CD4-positive, alpha-beta T cell (primary cell): Measurements from ENCODE around the gene GRID1. TPM values are rescaled to one million over a fixed set of nuclear protein-coding genes. Genes with fewer than 3 reads are reported as not detected.

Source experiments
- ATAC-seq: fragments of 200-7000 bp; cut with Tn5 transposase; one replicate; pipeline ENCODE4 v1.10.0; 2022; ENCODE audit warnings: mild to moderate bottlenecking; ENCODE audit not compliant: poor library complexity
- CTCF ChIA-PET: fragments of 350-600 bp; sonication (Branson Sonifier 250); formaldehyde crosslinking; loops from one replicate; lab custom pipeline; 2021; ENCODE audit warnings: antibody characterized with exemption, inconsistent platforms; lab: Charles Lee
- POLR2A ChIA-PET: fragments of 350-600 bp; sonication (Branson Sonifier 250); formaldehyde crosslinking; loops from one replicate; lab custom pipeline; 2021; ENCODE audit warnings: antibody characterized with exemption, inconsistent platforms; lab: Charles Lee
- DNase-seq, 14 experiments: peaks; one replicate each; pipeline ENCODE4 v3.0.0-alpha.2; 2013 to 2020; ENCODE audit warnings: mixed read lengths in 2 of 14
- H3K27ac ChIP-seq, 2 donors: one replicate each; pipeline versions ENCODE4 v1.5.1 to v1.7.0; 2013; ENCODE audit warnings: low read length in 2 of 2, low read depth in 1 of 2, mild to moderate bottlenecking in 1 of 2
- H3K27me3 ChIP-seq, 2 experiments: 1 replicate in 1 of 2; 2 replicates in 1 of 2; pipeline versions ENCODE4 v1.6.1 to v1.7.0; 2013; ENCODE audit warnings: low read length in 2 of 2, control low read depth in 1 of 2, mild to moderate bottlenecking in 1 of 2, moderate library complexity in 1 of 2; ENCODE audit not compliant: insufficient read depth in 2 of 2, control insufficient read depth in 1 of 2
- H3K36me3 ChIP-seq: one replicate; pipeline ENCODE4 v1.6.1; 2013; ENCODE audit warnings: low read length, control low read depth; ENCODE audit not compliant: insufficient read depth
- H3K4me1 ChIP-seq: one replicate; pipeline ENCODE4 v1.6.1; 2013; ENCODE audit warnings: low read length, control low read depth; ENCODE audit not compliant: insufficient read depth
- H3K4me3 ChIP-seq: one replicate; pipeline ENCODE4 v1.5.1; 2013; ENCODE audit warnings: mild to moderate bottlenecking, low read length, moderate library complexity
- H3K9me3 ChIP-seq, 2 experiments: 1 replicate in 1 of 2; 2 replicates in 1 of 2; pipeline versions ENCODE4 v1.6.1 to v1.7.0; 2013; ENCODE audit warnings: low read length in 2 of 2, mild to moderate bottlenecking in 2 of 2, control low read depth in 1 of 2, moderate library complexity in 1 of 2; ENCODE audit not compliant: control insufficient read depth in 1 of 2, insufficient read depth in 1 of 2
- H3K27ac Mint-ChIP-seq: one replicate; pipeline ENCODE4 v1.8.0; 2020; ENCODE audit warnings: mixed read lengths
- H3K27me3 Mint-ChIP-seq: one replicate; pipeline ENCODE4 v1.8.0; 2021; ENCODE audit warnings: mixed read lengths
- H3K36me3 Mint-ChIP-seq: one replicate; pipeline ENCODE4 v1.8.0; 2021; ENCODE audit warnings: low read depth, mixed read lengths
- H3K4me1 Mint-ChIP-seq: one replicate; pipeline ENCODE4 v1.8.0; 2021; ENCODE audit warnings: low read depth, mixed read lengths
- H3K4me3 Mint-ChIP-seq: one replicate; pipeline ENCODE4 v1.8.0; 2020; ENCODE audit warnings: mild to moderate bottlenecking, mixed read lengths
- H3K9me3 Mint-ChIP-seq: one replicate; pipeline ENCODE4 v1.8.0; 2020; ENCODE audit warnings: mixed read lengths
- intact Hi-C, 2 experiments: fragments of 100-400 bp; cut with DNase I in 1 of 2; cut with micrococcal nuclease in 1 of 2; formaldehyde crosslinking; loops; one replicate each; pipeline versions ENCODE4 v1.15.1 to v1.9.0; 2023 to 2025; cut with DNase I, micrococcal nuclease
- total RNA-seq, 174 experiments: library from RNA in 2 of 174; stranded (reverse) in 2 of 174; gene quantifications; one replicate each; pipeline ENCODE4 v1.2.3 and lab custom pipeline; 2021 to 2026
- TF ChIP-seq, protein P1 (sequence below): fragments of 200-600 bp; IDR thresholded peaks from one replicate; pipeline ENCODE4 v1.8.0; 2022; ENCODE audit warnings: antibody characterized with exemption, mild to moderate bottlenecking

Gene GRID1
- total RNA-seq, 2 experiments from 2014 or later = not detected

- Mint-ChIP-seq H3K27me3 (peaks cover 17% of the 10 kb centered on the region), H3K4me1 (no peaks in the 10 kb centered on the region), H3K27ac (no peak overlapping the region), H3K4me3 (no peak overlapping the region), H3K36me3 (no peaks in the 10 kb centered on the region), H3K9me3 (no peaks in the 10 kb centered on the region)
- intact Hi-C loops = no loop called here
- ATAC-seq = no peak
- CTCF ChIA-PET = no interaction called here
- Histone ChIP-seq H3K36me3 (no peaks in the 10 kb centered on the region), H3K9me3 (peaks cover 0 to 10% of the 10 kb centered on the region in 2 experiments), H3K27me3 (no peaks in the 10 kb centered on the region), H3K4me1 (no peaks in the 10 kb centered on the region), H3K4me3 (no peak overlapping the region), H3K27ac (no peak overlapping the region)
- DNase-seq = no peak
- TF ChIP-seq, protein P1, sequence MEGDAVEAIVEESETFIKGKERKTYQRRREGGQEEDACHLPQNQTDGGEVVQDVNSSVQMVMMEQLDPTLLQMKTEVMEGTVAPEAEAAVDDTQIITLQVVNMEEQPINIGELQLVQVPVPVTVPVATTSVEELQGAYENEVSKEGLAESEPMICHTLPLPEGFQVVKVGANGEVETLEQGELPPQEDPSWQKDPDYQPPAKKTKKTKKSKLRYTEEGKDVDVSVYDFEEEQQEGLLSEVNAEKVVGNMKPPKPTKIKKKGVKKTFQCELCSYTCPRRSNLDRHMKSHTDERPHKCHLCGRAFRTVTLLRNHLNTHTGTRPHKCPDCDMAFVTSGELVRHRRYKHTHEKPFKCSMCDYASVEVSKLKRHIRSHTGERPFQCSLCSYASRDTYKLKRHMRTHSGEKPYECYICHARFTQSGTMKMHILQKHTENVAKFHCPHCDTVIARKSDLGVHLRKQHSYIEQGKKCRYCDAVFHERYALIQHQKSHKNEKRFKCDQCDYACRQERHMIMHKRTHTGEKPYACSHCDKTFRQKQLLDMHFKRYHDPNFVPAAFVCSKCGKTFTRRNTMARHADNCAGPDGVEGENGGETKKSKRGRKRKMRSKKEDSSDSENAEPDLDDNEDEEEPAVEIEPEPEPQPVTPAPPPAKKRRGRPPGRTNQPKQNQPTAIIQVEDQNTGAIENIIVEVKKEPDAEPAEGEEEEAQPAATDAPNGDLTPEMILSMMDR = no peak
- POLR2A ChIA-PET = no interaction called here
Measured at GRCh38 chr10:85857791-85858190, 508.8 kb downstream of the GRID1 start.

DNA sequence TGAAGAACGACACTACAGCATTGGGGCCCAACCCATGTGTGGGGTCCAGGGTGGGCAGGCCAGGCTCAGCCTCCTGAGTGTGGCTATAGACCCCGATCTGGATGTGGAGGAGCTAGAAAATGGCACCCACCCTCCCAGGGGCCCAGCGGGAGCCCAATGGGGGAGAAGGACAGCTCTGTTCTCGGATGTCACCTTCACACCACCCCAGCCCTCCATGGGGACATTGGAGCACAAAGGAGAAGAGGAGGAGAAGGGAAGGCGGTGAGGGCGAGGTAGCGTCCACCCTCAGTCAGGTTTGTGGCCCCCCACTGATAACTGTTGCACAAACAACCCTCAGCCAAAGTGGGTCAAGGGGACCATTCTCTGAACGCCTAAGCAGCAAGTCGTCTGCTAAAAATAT is 509.3 kb downstream of the GRID1 start:
- ATAC-seq = no peak

DNA sequence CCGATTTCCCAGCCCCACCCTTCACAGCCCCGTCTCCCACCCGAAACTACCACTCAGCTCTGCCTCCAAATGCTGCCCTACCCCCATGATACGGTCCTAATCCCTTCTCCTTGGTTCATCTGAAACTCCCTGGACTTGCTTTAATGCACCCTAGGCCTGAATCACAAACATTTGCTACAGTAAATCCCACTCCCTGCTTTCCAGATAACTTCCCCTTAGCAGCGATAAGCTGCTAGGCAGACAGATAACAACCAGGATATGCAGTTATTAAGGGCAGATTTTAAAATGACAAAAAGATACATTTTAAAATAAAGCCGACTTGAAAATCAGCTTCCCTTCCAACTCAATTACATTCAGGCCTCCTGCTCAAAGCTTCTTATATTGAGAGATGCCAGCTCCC is 514.7 kb downstream of the GRID1 start:
- H3K4me3 Mint-ChIP-seq = no peak overlapping the region
- TF ChIP-seq, protein P1 = no peak
- ChIA-PET POLR2A (no interaction called here), CTCF (no interaction called here)
- no peaks in the 10 kb centered on the region for H3K36me3 Mint-ChIP-seq
- no peaks in the 10 kb centered on the region for H3K36me3 ChIP-seq
- H3K27me3 Mint-ChIP-seq = no peaks in the 10 kb centered on the region
- H3K9me3 ChIP-seq = peaks cover 0 to 5% of the 10 kb centered on the region in 2 experiments
- H3K27ac Mint-ChIP-seq = no peak overlapping the region
- H3K4me3 ChIP-seq = no peak overlapping the region
- no peaks in the 10 kb centered on the region for H3K4me1 ChIP-seq
- ATAC-seq (no peak), DNase-seq (no peak)
- no peaks in the 10 kb centered on the region for H3K4me1 Mint-ChIP-seq
- H3K27me3 ChIP-seq = no peaks in the 10 kb centered on the region
- no peaks in the 10 kb centered on the region for H3K9me3 Mint-ChIP-seq
- intact Hi-C loops = no loop called here
- H3K27ac ChIP-seq = no peak overlapping the region

More for the DNA sequence above, 509.3 kb downstream of the GRID1 start:
- TF ChIP-seq, protein P1 = no peak
- Mint-ChIP-seq H3K27me3 (peaks cover 15% of the 10 kb centered on the region), H3K27ac (no peak overlapping the region), H3K4me3 (no peak overlapping the region), H3K9me3 (no peaks in the 10 kb centered on the region), H3K36me3 (no peaks in the 10 kb centered on the region), H3K4me1 (no peaks in the 10 kb centered on the region)
- DNase-seq = no peak
- Histone ChIP-seq H3K36me3 (no peaks in the 10 kb centered on the region), H3K27me3 (no peaks in the 10 kb centered on the region), H3K4me3 (no peak overlapping the region), H3K27ac (no peak overlapping the region), H3K4me1 (no peaks in the 10 kb centered on the region), H3K9me3 (peaks cover 0 to 10% of the 10 kb centered on the region in 2 experiments)
- CTCF ChIA-PET = no interaction called here
- POLR2A ChIA-PET = no interaction called here
- intact Hi-C loops = no loop called here
